ENCODE measurements around the gene RTEL1.
"Not testable (repeated sequence)": the region's sequence is repeated elsewhere in the genome, so short reads cannot be mapped to it uniquely, and the experiment has no call there.

DNA sequence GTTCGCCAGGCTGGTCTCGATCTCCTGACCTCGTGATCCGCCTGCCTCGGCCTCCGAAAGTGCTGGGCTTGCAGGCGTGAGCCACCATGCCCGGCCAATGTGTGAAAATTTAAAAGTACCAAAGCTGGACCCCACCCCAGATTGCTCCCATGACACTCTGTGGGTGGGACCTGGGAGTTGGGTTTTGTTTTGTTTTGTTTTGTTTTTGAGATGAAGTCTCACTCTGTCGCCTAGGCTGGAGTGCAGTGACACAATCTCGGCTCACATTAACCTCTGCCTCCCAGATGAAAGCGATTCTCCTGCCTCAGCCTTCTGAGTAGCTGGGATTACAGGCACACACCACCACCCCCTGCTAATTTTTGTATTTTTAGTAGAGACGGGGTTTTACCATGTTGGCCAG lies 13.6 kb downstream of the RTEL1 start:
- TF ChIP-seq, protein P1, sequence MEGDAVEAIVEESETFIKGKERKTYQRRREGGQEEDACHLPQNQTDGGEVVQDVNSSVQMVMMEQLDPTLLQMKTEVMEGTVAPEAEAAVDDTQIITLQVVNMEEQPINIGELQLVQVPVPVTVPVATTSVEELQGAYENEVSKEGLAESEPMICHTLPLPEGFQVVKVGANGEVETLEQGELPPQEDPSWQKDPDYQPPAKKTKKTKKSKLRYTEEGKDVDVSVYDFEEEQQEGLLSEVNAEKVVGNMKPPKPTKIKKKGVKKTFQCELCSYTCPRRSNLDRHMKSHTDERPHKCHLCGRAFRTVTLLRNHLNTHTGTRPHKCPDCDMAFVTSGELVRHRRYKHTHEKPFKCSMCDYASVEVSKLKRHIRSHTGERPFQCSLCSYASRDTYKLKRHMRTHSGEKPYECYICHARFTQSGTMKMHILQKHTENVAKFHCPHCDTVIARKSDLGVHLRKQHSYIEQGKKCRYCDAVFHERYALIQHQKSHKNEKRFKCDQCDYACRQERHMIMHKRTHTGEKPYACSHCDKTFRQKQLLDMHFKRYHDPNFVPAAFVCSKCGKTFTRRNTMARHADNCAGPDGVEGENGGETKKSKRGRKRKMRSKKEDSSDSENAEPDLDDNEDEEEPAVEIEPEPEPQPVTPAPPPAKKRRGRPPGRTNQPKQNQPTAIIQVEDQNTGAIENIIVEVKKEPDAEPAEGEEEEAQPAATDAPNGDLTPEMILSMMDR (IDR thresholded peaks at IDR 0.05): not testable (repeated sequence)
- TF ChIP-seq EZH2 (IDR thresholded peaks at IDR 0.05; ENCODE audit: borderline replicate concordance, insufficient read depth, low read depth, low read length, poor library complexity, severe bottlenecking): not testable (repeated sequence)
